Measurements from ENCODE around the gene DOCK4.

GRCh38 chr7:111900283-111900682 is 305.9 kb downstream of the DOCK4 start:
- TF ChIP-seq CEBPB (IDR thresholded peaks at IDR 0.05) (no peak), JUNB (IDR thresholded peaks at IDR 0.05) (no peak), REST (IDR thresholded peaks at IDR 0.05) (no peak), NR3C1 (IDR thresholded peaks at IDR 0.05) (no peak), HOXB5 (CRISPR knock-in tag; IDR thresholded peaks at IDR 0.05) (no peak), RFX5 (IDR thresholded peaks at IDR 0.05) (no peak)
